ENCODE results near the gene SPTB.

The SPTB gene

DNA sequence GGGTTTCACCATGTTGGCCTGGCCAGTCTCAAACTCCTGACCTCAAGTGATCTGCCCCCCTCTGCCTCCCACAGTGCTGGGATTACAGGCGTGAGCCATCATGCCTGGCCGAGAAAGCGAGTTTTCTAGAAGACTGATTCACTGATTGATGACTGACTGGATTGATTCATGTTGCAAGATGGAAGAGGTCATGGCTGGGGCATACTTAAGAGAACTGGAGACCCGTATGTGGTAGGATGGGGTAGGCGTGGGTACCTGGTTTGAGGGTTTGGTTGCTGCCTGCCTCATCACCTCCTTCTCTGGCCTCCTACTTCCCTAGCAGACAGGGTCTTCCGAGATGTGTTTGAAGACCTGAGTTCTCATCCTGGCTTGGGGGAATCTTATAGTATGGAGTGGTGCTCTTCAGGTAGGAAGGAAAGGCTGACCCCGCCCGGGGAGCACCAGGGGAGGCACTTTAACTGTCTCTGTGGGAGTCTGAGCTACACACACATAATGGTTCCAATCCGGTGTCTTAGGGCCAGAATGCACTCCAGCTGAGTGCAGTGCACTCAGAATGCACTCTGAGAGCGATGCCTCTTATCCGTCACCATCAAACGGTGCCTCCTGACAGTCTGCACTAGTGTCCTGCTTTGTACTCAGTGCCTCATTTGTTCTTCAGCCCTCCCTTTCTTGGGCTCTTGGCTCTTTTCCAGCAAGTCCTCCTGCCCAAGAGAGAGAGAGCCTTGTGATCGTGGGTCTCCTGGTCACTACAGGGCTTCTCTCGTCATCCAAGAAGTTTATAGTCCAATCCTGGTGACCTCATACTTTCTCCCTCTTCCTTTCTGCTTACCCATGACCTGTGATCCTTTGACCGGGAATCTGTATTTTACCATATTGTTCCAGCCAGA lies 155.8 kb downstream of the SPTB start:
- Histone ChIP-seq H3K36me3 (peaks cover 42% of the 10 kb centered on the region), H3K27ac (peak overlapping the region; percentile 86), H3K27me3 (no peaks in the 10 kb centered on the region), H3K4me1 (ENCODE audit: control insufficient read depth in 1 of 2, insufficient read depth in 1 of 2, low read depth in 1 of 2, low read length in 1 of 2) (peaks cover 98% of the 10 kb centered on the region in 2 experiments), H3K9me3 (no peaks in the 10 kb centered on the region), H3K4me3 (ENCODE audit: low read depth in 1 of 2, low read length in 1 of 2) (peak overlapping the region in 1 of 2 experiments; percentile 7)
- TF ChIP-seq CTCF (IDR thresholded peaks at IDR 0.05) = no peak

- TF ChIP-seq CTCF (IDR thresholded peaks at IDR 0.05) = no peak
- peak overlapping the region; percentile 22 to 37 for H3K4me3 ChIP-seq (ENCODE audit: low read depth in 1 of 2, low read length in 1 of 2)
- peak overlapping the region; percentile 86 for H3K27ac ChIP-seq
- no peaks in the 10 kb centered on the region for H3K9me3 ChIP-seq
- peaks cover 32% of the 10 kb centered on the region for H3K36me3 ChIP-seq
- no peaks in the 10 kb centered on the region for H3K27me3 ChIP-seq
- peaks cover 98% of the 10 kb centered on the region in 2 experiments for H3K4me1 ChIP-seq (ENCODE audit: control insufficient read depth in 1 of 2, insufficient read depth in 1 of 2, low read depth in 1 of 2, low read length in 1 of 2)
These were observed 156.8 kb downstream of the SPTB start for GRCh38 chr14:64722842-64723447.

GRCh38 chr14:64721899-64722298 lies 157.8 kb downstream of the SPTB start:
- peaks cover 98% of the 10 kb centered on the region in 2 experiments for H3K4me1 ChIP-seq (ENCODE audit: control insufficient read depth in 1 of 2, insufficient read depth in 1 of 2, low read depth in 1 of 2, low read length in 1 of 2)
- H3K36me3 ChIP-seq = peaks cover 24% of the 10 kb centered on the region
- peak overlapping the region; percentile 86 for H3K27ac ChIP-seq
- no peaks in the 10 kb centered on the region for H3K27me3 ChIP-seq
- TF ChIP-seq CTCF (IDR thresholded peaks at IDR 0.05) = no peak
- H3K4me3 ChIP-seq (ENCODE audit: low read depth in 1 of 2, low read length in 1 of 2) = peak overlapping the region in 1 of 2 experiments; percentile 14
- no peaks in the 10 kb centered on the region for H3K9me3 ChIP-seq

GRCh38 chr14:64721391-64721791 lies 158.3 kb downstream of the SPTB start:
- Histone ChIP-seq H3K27me3 (no peaks in the 10 kb centered on the region), H3K4me3 (ENCODE audit: low read depth in 1 of 2, low read length in 1 of 2) (peak overlapping the region in 1 of 2 experiments; percentile 14), H3K9me3 (no peaks in the 10 kb centered on the region), H3K36me3 (peaks cover 24% of the 10 kb centered on the region), H3K4me1 (ENCODE audit: control insufficient read depth in 1 of 2, insufficient read depth in 1 of 2, low read depth in 1 of 2, low read length in 1 of 2) (peaks cover 98% of the 10 kb centered on the region in 2 experiments), H3K27ac (peak overlapping the region; percentile 86)
- no peak for TF ChIP-seq CTCF (IDR thresholded peaks at IDR 0.05)

DNA sequence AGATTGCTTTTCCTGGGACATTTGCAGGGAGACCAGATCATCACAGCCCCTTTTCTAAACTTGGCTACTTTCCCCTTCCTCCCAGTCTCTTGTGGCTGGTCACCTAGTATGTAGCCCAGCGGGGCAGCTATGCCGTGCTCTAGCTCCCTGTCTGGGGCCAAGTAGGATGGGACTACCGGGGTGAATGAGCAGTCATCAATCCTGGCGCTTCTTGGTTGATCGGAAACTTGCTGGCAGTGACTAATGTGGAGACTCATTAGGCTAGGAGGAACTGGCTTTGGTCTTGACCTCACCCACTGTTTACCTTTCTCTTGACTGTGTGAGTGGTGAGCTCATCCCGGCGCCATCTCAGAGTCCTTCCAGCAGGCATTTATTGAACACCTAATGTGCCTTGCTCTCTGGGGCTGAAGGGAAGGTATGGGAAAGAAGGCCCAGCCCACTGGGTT lies 159.6 kb downstream of the SPTB start:
- Histone ChIP-seq H3K4me3 (ENCODE audit: low read depth in 1 of 2, low read length in 1 of 2) (no peak overlapping the region), H3K36me3 (peaks cover 24% of the 10 kb centered on the region), H3K27me3 (no peaks in the 10 kb centered on the region), H3K27ac (peak overlapping the region; percentile 86), H3K9me3 (no peaks in the 10 kb centered on the region), H3K4me1 (ENCODE audit: control insufficient read depth in 1 of 2, insufficient read depth in 1 of 2, low read depth in 1 of 2, low read length in 1 of 2) (peaks cover 100% of the 10 kb centered on the region in 2 experiments)
- TF ChIP-seq CTCF (IDR thresholded peaks at IDR 0.05) = no peak
